Measurements from ENCODE around the gene OGFR.

Gene OGFR

DNA sequence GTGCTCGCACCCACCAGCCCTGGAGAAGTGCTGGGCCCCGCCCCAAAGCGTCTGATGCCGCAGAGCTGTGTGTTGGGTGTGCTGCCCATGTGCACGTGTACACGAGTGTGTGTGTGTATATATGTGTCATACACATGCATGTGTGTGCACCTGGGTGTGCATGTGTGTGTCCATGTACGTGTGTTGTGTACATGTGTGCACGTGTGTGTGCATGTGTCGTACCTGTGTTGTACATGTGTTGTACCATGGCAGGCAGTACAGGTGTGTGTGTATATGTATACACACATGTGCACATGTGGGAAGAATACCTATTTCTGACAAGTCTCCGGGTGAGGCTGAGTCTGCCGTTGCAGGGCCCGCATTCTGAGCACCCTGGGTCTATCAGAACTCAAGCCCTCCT, 14.6 kb upstream of the OGFR start:
- no peak for DNase-seq (ENCODE audit: low read depth)
- TF ChIP-seq, protein P1, sequence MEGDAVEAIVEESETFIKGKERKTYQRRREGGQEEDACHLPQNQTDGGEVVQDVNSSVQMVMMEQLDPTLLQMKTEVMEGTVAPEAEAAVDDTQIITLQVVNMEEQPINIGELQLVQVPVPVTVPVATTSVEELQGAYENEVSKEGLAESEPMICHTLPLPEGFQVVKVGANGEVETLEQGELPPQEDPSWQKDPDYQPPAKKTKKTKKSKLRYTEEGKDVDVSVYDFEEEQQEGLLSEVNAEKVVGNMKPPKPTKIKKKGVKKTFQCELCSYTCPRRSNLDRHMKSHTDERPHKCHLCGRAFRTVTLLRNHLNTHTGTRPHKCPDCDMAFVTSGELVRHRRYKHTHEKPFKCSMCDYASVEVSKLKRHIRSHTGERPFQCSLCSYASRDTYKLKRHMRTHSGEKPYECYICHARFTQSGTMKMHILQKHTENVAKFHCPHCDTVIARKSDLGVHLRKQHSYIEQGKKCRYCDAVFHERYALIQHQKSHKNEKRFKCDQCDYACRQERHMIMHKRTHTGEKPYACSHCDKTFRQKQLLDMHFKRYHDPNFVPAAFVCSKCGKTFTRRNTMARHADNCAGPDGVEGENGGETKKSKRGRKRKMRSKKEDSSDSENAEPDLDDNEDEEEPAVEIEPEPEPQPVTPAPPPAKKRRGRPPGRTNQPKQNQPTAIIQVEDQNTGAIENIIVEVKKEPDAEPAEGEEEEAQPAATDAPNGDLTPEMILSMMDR (conservative IDR thresholded peaks at IDR 0.05; ENCODE audit: low read depth, low read length): no peak
- no peak overlapping the region for H3K4me3 ChIP-seq (ENCODE audit: low read depth, low read length)

DNA sequence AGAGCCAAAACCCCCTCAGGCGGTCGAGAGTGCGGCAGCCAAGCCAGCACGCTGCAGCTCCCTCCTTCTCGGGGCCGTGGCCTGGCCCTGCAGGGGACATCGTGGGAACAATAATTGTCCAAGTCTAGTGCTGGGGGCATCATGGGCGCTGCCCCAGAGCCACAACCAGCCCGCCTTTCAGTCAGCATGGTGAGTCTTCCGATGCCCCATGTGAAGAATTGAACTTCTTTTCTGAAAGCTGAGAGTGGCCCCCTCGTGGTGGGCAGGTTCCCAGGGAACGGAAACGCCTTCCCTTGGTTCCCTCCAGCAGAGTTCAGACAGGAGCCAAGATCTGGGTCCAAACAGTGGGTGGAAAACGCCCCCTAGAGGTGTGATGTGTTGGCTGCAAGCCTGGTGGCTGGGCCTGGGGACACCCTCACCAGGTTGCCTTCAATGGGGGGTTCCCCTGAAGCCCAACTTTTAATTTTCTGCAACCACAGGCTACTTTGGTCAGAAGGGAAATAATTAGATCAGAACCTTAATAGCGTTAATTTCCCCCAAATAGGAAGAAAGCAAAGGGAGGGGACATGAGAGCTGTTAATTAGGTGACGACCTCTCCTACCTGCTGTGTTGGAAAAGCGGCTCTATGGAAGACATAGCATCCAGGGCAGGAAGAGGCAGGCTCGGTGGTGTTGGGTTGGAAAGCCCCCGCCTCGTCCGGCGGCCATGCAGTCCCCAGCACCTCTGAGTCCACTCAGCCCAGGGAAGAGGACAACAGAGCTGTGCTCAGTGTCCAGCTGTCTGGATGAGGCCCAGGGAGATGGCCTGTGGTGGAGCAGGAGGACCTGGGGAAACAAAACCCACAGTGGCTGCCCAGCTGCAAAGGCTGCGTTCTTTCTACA, 13.1 kb upstream of the OGFR start:
- TF ChIP-seq, protein P1 (conservative IDR thresholded peaks at IDR 0.05; ENCODE audit: low read depth, low read length): peak; percentile 99
- peak; percentile 94 for DNase-seq (ENCODE audit: low read depth)
- no peak overlapping the region for H3K4me3 ChIP-seq (ENCODE audit: low read depth, low read length)

DNA sequence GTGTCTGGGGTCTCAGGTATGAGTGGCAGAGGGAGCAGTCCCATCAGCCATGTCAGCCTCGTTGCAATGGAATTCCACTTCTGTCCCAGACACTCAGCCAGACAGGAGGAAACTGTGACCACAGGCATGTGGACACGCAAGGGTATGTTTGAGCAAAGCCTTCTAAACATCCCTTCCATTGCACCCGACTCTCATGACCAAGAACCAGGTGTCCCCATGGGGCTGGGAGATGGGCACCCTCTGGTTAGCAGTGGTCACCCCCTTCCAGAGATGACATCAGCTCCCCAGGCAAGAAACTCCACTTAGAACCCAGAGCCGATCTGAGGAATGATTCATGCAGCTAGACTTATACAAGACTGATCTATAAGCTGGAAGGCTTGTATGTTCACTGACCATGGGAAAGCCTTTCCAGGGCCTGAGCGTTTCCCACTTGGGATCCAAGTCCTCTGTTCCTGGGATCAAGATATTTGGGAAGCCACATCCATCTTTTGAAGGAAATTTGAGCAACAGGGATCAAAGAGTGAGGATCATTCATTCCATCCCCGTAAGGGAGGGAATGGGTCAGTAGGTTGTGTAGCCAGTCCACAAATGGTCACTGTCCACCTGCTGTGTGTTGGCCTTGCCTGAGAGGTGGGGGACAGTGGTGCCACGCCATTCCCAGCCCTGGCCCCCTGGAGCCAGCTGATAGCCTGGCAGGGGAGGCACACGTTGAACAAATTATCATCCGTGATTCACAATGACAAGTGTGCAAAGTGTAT, 12.3 kb upstream of the OGFR start:
- TF ChIP-seq, protein P1 (conservative IDR thresholded peaks at IDR 0.05; ENCODE audit: low read depth, low read length): no peak
- H3K4me3 ChIP-seq (ENCODE audit: low read depth, low read length): no peak overlapping the region
- peak; percentile 68 for DNase-seq (ENCODE audit: low read depth)

DNA sequence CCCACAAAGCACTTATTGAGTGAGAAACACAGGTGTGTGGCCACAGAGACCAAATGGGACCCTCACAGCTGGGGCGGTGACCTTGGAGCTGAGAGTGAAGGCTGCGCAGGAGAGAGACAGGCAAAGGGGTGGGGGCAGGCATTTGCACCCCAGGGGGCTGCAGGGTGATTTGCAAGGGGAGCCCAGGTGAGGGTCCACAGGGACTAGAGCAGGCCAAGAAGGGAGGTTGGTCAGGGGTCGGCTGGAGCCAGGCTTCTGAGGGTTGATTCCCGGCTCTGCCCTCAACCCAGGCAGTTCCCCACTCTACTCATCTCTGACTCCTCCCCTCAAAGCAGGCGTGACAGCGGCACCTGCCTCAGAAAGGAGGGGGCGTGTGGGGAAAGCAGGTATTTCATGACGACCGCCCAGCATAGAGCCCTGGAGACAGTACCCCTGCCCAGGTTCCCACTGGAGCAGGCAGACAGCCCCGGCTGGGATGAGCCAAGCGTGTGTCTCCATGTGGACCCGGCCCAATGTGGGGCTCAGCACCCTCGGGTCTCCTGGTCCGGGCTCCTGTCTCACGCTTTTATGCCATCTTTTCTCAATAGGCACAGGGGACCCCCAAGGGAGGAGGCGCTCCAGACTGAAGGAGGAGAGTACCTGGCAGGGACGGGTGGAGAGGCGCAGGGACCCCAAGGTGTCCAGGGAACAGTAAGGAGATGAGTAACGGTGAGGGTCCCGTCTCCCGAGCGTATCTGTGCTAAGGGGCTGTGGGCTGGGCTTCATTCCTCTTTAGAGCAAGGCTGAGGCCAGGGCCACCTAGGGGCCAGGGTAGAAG, 11.5 kb upstream of the OGFR start:
- no peak overlapping the region for H3K4me3 ChIP-seq (ENCODE audit: low read depth, low read length)
- TF ChIP-seq, protein P1 (conservative IDR thresholded peaks at IDR 0.05; ENCODE audit: low read depth, low read length): no peak
- no peak for DNase-seq (ENCODE audit: low read depth)

DNA sequence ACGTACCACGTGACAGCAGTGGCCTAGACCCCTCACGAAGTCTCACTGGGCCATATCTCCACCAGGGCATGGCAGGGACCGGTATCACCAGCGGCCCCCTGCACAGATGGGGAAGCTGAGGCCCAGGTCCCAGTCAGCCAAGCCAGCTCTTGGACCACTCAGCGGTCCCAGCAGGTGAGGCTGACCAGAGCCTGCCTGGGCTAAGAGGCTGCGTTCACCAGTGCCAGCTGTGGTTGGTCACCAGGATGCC, 11.0 kb upstream of the OGFR start:
- H3K4me3 ChIP-seq (ENCODE audit: low read depth, low read length): peak overlapping the region; percentile 45
- TF ChIP-seq, protein P1 (conservative IDR thresholded peaks at IDR 0.05; ENCODE audit: low read depth, low read length): no peak

DNA sequence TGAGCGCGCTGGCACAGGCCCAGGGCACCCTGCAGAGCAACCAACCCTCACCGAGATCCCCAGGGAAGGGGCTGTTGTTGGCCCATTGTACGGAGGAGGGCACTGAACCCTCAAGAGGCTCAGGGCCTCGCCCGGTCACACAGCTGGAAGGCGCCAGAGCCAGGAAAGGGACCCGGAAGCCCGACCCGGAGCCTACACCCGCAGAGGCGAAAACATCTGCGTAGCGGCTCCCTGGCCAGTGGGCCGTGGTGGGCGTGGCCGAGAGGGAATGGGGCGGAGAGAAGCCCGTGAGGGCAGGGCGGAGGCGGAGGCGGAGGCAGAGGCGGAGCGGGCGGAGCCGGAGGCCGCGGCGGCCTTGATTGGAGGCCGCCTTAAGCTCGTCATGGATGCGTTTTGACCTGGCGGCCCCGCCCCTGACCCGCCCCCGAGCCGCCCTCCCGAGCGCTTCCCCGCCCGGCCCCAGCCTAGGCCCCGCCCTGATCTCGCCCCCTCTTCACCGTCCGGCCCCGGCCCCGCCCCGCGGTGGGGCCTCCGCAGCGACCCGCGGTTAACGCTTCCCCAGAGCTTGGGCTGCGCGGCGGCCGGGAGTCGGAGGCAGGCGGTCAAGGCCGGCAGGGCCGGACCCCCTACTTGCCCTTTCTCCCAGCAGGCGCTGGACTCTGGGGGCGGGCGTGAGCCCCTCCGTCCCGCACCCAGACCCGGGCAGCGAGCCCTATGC, 10.5 kb upstream of the OGFR start:
- DNase-seq (ENCODE audit: low read depth): peak; percentile 97
- peak overlapping the region; percentile 74 for H3K4me3 ChIP-seq (ENCODE audit: low read depth, low read length)
- TF ChIP-seq, protein P1 (conservative IDR thresholded peaks at IDR 0.05; ENCODE audit: low read depth, low read length): no peak

More for the DNA sequence above, 11.0 kb upstream of the OGFR start:
- no peak for DNase-seq (ENCODE audit: low read depth)

All from choroid plexus epithelial cell (primary cell).